BLaER1 (cell line): ENCODE measurements around the gene TMEM178B.
"Not testable (repeated sequence)": the region's sequence is repeated elsewhere in the genome, so short reads cannot be mapped to it uniquely, and the experiment has no call there.

Experiments used
- H3K27ac ChIP-seq: shearing (Covaris generic); formaldehyde crosslinking; 2 replicates; pipeline ENCODE4 v1.8.1; 2022
- H3K27me3 ChIP-seq: shearing (Covaris generic); formaldehyde crosslinking; 2 replicates; pipeline ENCODE4 v1.8.1; 2022
- H3K36me3 ChIP-seq: shearing (Covaris generic); formaldehyde crosslinking; 2 replicates; pipeline ENCODE4 v1.8.1; 2022
- H3K4me1 ChIP-seq: shearing (Covaris generic); formaldehyde crosslinking; 2 replicates; pipeline ENCODE4 v1.8.1; 2022
- H3K4me2 ChIP-seq: shearing (Covaris generic); formaldehyde crosslinking; 2 replicates; pipeline ENCODE4 v1.8.1; 2022
- H3K4me3 ChIP-seq: shearing (Covaris generic); formaldehyde crosslinking; 2 replicates; pipeline ENCODE4 v1.8.1; 2022
- H3K9ac ChIP-seq: shearing (Covaris generic); formaldehyde crosslinking; 2 replicates; pipeline ENCODE4 v1.8.1; 2022
- H3K9me3 ChIP-seq: shearing (Covaris generic); formaldehyde crosslinking; 2 replicates; pipeline ENCODE4 v1.8.1; 2022
- H4K20me1 ChIP-seq: shearing (Covaris generic); formaldehyde crosslinking; 2 replicates; pipeline ENCODE4 v1.8.1; 2022
- Cebpa-rat ChIP-seq: shearing (Covaris generic); IDR thresholded peaks from 2 replicates; pipeline ENCODE4 v1.8.1; 2022

The TMEM178B gene

DNA sequence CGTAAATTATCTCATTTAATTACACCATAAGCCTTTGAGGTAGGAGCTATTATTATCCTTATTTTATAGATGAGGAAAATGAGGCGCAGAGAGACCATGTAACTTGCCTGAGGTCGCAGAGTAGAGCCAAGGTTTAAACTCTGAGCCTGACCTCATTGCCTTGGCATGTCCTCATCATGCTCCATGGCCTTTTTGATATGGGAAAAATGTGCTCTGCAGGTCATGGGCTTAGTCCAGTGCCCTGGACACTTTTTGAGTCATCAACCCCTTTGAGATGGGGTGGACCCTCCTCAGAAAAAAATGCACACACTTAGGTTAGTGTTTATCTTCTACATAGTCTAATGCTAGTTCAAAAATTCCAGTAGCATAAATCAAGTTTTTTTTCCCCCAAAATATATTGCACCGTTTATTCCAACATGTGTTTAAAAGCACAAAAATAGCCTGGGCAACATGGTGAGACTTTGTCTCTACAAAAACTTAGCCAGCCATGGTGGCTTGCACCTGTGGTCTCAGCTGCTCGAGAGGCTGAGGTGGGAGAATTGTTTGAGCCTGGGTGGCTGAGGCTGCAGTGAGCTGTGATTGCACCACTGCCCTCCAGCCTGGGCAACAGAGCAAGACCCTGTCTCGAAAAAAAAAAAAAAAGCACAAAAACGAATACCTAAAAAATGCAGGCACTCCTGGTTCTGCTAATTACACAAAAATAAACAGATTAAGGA lies 28.6 kb upstream of the TMEM178B start:
- Histone ChIP-seq H3K27me3 (no peaks in the 10 kb centered on the region), H3K4me2 (no peak overlapping the region), H3K4me1 (no peaks in the 10 kb centered on the region), H4K20me1 (no peaks in the 10 kb centered on the region), H3K27ac (no peak overlapping the region), H3K9me3 (no peaks in the 10 kb centered on the region), H3K4me3 (no peak overlapping the region), H3K9ac (no peak overlapping the region), H3K36me3 (no peaks in the 10 kb centered on the region)
- TF ChIP-seq Cebpa-rat: no peak

DNA sequence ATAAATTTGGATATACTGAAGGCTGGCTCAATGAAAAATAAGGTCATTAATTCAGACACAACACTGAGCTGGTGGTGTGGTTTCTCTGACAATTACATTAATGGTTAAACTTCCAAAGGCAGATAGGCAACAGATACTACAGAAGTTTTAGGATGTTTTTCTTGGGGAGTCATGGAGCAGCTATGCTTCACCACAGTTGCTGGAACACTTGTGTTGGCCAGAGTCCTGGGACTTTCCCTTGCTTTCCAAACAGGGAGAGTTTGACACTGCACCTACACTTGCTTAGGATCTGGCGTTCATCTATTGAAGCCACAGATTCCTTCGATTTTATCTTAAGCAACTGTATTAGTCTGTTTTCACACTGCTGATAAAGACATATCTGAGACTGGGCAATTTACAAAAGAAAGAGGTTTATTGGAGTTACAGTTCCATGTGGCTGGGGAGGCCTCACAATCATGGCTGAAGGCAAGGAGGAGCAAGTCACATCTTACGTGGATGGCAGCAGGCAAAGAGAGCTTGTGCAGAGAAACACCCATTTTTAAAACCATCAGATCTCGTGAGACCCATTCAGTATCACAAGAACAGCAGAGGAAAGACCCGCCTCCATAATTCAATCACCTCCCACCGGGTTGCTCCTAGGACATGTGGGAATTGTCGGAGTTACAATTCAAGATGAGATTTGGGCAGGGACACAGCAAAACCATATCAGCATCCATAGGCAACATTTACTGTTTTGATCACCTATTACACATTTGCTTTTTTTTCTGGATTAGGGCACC lies 27.8 kb upstream of the TMEM178B start:
- Histone ChIP-seq H3K9ac (no peak overlapping the region), H3K36me3 (no peaks in the 10 kb centered on the region), H4K20me1 (no peaks in the 10 kb centered on the region), H3K9me3 (no peaks in the 10 kb centered on the region), H3K4me2 (no peak overlapping the region), H3K4me3 (no peak overlapping the region), H3K4me1 (no peaks in the 10 kb centered on the region), H3K27me3 (no peaks in the 10 kb centered on the region), H3K27ac (no peak overlapping the region)
- no peak for TF ChIP-seq Cebpa-rat

- no peak for TF ChIP-seq Cebpa-rat
- Histone ChIP-seq H3K4me1 (no peaks in the 10 kb centered on the region), H4K20me1 (no peaks in the 10 kb centered on the region), H3K9ac (no peak overlapping the region), H3K27me3 (no peaks in the 10 kb centered on the region), H3K4me2 (no peak overlapping the region), H3K27ac (no peak overlapping the region), H3K9me3 (no peaks in the 10 kb centered on the region), H3K4me3 (no peak overlapping the region), H3K36me3 (no peaks in the 10 kb centered on the region)
Observed at GRCh38 chr7:141053626-141054025, 20.2 kb upstream of the TMEM178B start.

DNA sequence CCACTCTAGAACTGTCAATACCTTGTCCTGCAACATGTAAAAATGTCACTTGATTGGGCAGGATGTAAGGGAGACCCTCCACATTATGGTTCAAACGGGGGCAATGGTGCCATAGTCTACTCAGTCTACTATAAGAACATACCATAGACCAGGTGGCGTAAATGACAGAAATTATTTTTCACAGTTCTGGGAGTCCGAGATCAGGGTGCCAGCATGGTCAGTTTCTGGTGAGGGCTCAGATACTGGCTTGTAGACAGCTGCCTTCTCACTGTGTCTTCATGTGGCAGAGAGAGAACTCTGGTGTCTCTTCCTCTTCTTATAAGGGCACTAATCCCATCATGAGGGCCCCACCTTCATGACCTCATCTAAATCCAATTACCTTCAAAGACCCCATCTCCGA lies 18.7 kb upstream of the TMEM178B start:
- Histone ChIP-seq H3K9me3 (no peaks in the 10 kb centered on the region), H3K27ac (no peak overlapping the region)

GRCh38 chr7:141057788-141058187 lies 16.1 kb upstream of the TMEM178B start:
- Histone ChIP-seq H4K20me1 (no peaks in the 10 kb centered on the region), H3K9ac (no peak overlapping the region)
- TF ChIP-seq Cebpa-rat: no peak

More for the DNA sequence above, 18.7 kb upstream of the TMEM178B start:
- Histone ChIP-seq H3K4me3 (no peak overlapping the region), H3K36me3 (no peaks in the 10 kb centered on the region), H3K27me3 (no peaks in the 10 kb centered on the region), H3K4me1 (no peaks in the 10 kb centered on the region), H4K20me1 (no peaks in the 10 kb centered on the region), H3K4me2 (no peak overlapping the region), H3K9ac (no peak overlapping the region)
- no peak for TF ChIP-seq Cebpa-rat

DNA sequence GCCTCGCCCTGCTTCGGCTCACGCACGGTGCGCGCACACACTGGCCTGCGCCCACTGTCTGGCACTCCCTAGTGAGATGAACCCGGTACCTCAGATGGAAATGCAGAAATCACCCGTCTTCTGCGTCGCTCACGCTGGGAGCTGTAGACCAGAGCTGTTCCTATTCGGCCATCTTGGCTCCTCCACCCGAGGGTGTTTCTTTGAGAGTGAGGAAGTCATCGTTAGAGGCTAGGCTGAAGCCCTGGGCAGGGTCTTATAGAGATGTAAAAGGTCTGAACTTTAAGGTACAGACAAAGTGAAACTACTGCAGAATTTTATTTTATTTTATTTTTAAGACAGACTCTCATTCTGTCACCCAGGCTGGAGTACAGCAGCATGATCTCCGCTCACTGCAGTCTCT lies 6.0 kb upstream of the TMEM178B start:
- Histone ChIP-seq H3K27me3 (peaks cover 31% of the 10 kb centered on the region), H3K4me1 (peaks cover 17% of the 10 kb centered on the region), H4K20me1 (peaks cover 16% of the 10 kb centered on the region)
- not testable (repeated sequence) for H3K9ac ChIP-seq, H3K4me2 ChIP-seq, H3K4me3 ChIP-seq, H3K27ac ChIP-seq, H3K9me3 ChIP-seq, H3K36me3 ChIP-seq

More at GRCh38 chr7:141057788-141058187, 16.1 kb upstream of the TMEM178B start:
- Histone ChIP-seq H3K4me1 (no peaks in the 10 kb centered on the region), H3K4me2 (no peak overlapping the region), H3K27ac (no peak overlapping the region), H3K36me3 (no peaks in the 10 kb centered on the region), H3K27me3 (no peaks in the 10 kb centered on the region), H3K9me3 (no peaks in the 10 kb centered on the region), H3K4me3 (no peak overlapping the region)

DNA sequence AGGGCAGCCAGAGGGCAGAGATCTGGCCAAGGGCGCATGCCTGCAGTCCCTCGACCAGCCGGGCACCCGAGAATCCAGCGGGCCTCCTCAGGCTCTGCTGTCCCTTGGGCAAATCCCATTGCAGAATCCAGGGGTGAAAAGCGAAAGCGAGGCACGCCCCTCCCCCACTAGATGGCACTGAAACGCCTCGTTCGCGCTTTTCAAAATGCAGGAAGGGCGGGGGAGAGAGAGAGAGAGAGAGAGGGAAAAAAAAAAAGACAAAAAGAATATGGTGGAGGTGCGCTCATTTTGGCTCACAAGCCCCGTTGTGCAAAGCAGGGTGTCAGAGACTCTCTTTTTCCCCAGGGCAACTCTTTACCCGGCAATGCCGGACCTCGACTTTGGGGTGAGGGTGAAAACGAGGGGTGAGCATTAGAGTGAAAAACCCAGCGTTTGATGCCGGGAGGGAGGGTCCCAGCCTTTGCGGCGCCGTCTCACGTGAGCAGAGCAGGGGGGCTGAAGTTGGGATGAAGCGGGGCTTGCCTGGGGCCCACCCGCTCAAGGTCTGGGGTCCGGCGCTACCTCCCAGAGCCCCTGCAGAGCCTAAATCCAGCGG lies 2.5 kb upstream of the TMEM178B start:
- Histone ChIP-seq H3K9me3 (no peaks in the 10 kb centered on the region), H3K27ac (no peak overlapping the region), H3K4me2 (peak overlapping the region; percentile 88), H4K20me1 (peaks cover 26% of the 10 kb centered on the region), H3K27me3 (peaks cover 66% of the 10 kb centered on the region), H3K4me1 (peaks cover 32% of the 10 kb centered on the region), H3K4me3 (peak overlapping the region; percentile 68), H3K9ac (no peak overlapping the region; the same call in 1 of the 2 replicates), H3K36me3 (no peaks in the 10 kb centered on the region)
- TF ChIP-seq Cebpa-rat: no peak

GRCh38 chr7:141071855-141072547 lies 1.9 kb upstream of the TMEM178B start:
- H3K4me3 ChIP-seq: peak overlapping the region; percentile 68
- TF ChIP-seq Cebpa-rat: no peak
- no peak overlapping the region for H3K27ac ChIP-seq
- H3K9ac ChIP-seq: no peak overlapping the region
- peaks cover 26% of the 10 kb centered on the region for H4K20me1 ChIP-seq
- peak overlapping the region; percentile 88 for H3K4me2 ChIP-seq
- peaks cover 32% of the 10 kb centered on the region for H3K4me1 ChIP-seq
- peaks cover 71% of the 10 kb centered on the region for H3K27me3 ChIP-seq
- H3K9me3 ChIP-seq: no peaks in the 10 kb centered on the region
- no peaks in the 10 kb centered on the region for H3K36me3 ChIP-seq

GRCh38 chr7:141072548-141073172 lies 1.2 kb upstream of the TMEM178B start:
- Histone ChIP-seq H3K4me3 (peak overlapping the region; percentile 68), H3K27me3 (peaks cover 71% of the 10 kb centered on the region), H3K9ac (no peak overlapping the region), H3K4me2 (peak overlapping the region; percentile 88), H3K4me1 (peaks cover 32% of the 10 kb centered on the region), H3K36me3 (no peaks in the 10 kb centered on the region), H3K9me3 (no peaks in the 10 kb centered on the region), H3K27ac (no peak overlapping the region), H4K20me1 (peaks cover 26% of the 10 kb centered on the region)
- TF ChIP-seq Cebpa-rat: no peak
